Mucosa of descending colon (tissue), 3 donors: ENCODE measurements around the gene PFKM. TPM values are rescaled to one million over a fixed set of nuclear protein-coding genes. Genes with fewer than 3 reads are reported as not detected.

ENCODE experiments used
- ATAC-seq: fragments of 200-7000 bp; cut with Tn5 transposase; one replicate; pipeline ENCODE4 v1.9.1; 2020; ENCODE audit warnings: mild to moderate bottlenecking, moderate library complexity
- DNase-seq, 3 donors: peaks; one replicate each; pipeline ENCODE4 v3.0.0-alpha.2; 2020
- H3K36me3 ChIP-seq: fragments of 200-600 bp; one replicate; pipeline ENCODE4 v1.8.0; 2021; ENCODE audit warnings: low read depth, mild to moderate bottlenecking
- H3K4me1 ChIP-seq: fragments of 200-600 bp; one replicate; pipeline ENCODE4 v1.8.0; 2021; ENCODE audit warnings: low read depth, mild to moderate bottlenecking
- H3K4me3 ChIP-seq: fragments of 200-600 bp; one replicate; pipeline ENCODE4 v1.8.0; 2021; ENCODE audit warnings: mild to moderate bottlenecking
- H3K9me3 ChIP-seq: fragments of 200-600 bp; one replicate; pipeline ENCODE4 v1.8.0; 2021; ENCODE audit warnings: mild to moderate bottlenecking
- intact Hi-C, 2 donors: fragments of 100-400 bp; cut with DNase I in 1 of 2; cut with micrococcal nuclease in 1 of 2; formaldehyde crosslinking; loops; one replicate each; pipeline versions ENCODE4 v1.11.0 to v1.11.1; 2022; cut with DNase I, micrococcal nuclease
- total RNA-seq, 3 donors: library from RNA; stranded (reverse); fragmentation: NEBNext Ultra II Directional in 2 of 3; extraction: Animal tissue kit (Norgen Biotek cat#: 25700) in 2 of 3; gene quantifications; one replicate each; pipeline versions ENCODE4 v1.2.1 to v1.2.4, GENCODE V29; 2021 to 2023
- TF ChIP-seq, protein P1 (sequence below): fragments of 200-600 bp; IDR thresholded peaks from one replicate; pipeline ENCODE4 v1.8.0; 2022; ENCODE audit warnings: antibody characterized with exemption, mild to moderate bottlenecking
- donor health status: DM: no; HTN: no; CAD: no; lungs with moderate emphysema.
- donor health status: DM: no; HTN: no; CAD: no.
- donor health status: DM: no; HTN: yes; CAD: no.

The PFKM gene
- total RNA-seq, 3 donors from 2014 or later: 37.3 to 98.8 (median 40.9) TPM

DNA sequence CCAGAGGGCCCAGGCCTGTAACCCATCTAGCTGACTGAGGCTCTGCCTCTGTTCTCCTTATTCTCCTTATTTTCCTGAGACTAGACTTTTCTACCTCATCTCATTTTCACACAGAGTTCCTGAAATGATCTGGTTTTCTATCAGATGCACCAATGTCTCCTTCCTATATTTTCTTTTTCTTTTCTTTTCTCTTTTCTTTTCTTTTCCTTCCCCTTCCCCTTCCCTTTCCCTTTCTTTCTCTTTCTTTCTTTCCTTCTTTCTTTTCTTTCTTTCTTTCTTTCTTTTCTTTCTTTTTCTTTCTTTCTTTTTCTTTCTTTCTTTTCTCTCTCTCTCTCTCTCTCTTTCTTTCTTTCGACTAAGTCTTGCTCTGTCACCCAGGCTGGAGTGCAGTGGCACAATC is 61.3 kb downstream of the PFKM start:
- no peak overlapping the region for H3K4me3 ChIP-seq
- H3K36me3 ChIP-seq: no peaks in the 10 kb centered on the region
- intact Hi-C loops: no loop called here
- H3K4me1 ChIP-seq: peaks cover 3% of the 10 kb centered on the region
- no peak for ATAC-seq
- no peaks in the 10 kb centered on the region for H3K9me3 ChIP-seq
- DNase-seq: no peak
- TF ChIP-seq, protein P1, sequence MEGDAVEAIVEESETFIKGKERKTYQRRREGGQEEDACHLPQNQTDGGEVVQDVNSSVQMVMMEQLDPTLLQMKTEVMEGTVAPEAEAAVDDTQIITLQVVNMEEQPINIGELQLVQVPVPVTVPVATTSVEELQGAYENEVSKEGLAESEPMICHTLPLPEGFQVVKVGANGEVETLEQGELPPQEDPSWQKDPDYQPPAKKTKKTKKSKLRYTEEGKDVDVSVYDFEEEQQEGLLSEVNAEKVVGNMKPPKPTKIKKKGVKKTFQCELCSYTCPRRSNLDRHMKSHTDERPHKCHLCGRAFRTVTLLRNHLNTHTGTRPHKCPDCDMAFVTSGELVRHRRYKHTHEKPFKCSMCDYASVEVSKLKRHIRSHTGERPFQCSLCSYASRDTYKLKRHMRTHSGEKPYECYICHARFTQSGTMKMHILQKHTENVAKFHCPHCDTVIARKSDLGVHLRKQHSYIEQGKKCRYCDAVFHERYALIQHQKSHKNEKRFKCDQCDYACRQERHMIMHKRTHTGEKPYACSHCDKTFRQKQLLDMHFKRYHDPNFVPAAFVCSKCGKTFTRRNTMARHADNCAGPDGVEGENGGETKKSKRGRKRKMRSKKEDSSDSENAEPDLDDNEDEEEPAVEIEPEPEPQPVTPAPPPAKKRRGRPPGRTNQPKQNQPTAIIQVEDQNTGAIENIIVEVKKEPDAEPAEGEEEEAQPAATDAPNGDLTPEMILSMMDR: no peak

DNA sequence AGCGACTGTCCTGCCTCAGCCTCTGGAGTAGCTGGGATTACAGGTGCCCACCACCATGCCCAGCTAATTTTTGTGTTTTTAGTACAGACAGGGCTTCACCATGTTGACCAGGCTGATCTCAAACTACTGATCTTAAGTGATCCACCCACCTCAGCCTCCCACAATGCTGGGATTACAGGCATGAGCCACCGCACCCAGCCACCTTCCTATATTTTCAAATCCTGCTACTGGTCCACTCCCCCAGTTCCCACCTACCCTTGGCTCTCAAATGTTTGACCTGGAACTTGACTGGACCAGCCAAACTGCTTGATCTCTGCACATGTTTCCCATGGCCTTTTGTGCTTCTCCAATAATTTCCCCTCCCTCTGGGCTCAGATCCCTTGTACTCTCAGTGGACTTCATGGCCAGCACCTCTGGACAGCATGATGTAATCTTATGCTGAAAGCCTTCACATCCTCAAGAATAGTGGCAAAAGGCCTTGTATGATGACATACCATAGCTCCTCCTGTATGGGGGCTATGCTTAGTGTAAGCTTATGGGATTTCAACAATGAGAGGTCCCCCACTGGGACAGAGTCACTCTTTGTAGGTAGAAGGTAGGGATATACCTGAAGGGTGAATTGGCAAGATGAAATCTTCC is 61.8 kb downstream of the PFKM start:
- DNase-seq (no peak), ATAC-seq (no peak)
- intact Hi-C loops: no loop called here
- H3K4me3 ChIP-seq: no peak overlapping the region
- peaks cover 3% of the 10 kb centered on the region for H3K4me1 ChIP-seq
- TF ChIP-seq, protein P1: no peak
- no peaks in the 10 kb centered on the region for H3K9me3 ChIP-seq
- H3K36me3 ChIP-seq: no peaks in the 10 kb centered on the region

DNA sequence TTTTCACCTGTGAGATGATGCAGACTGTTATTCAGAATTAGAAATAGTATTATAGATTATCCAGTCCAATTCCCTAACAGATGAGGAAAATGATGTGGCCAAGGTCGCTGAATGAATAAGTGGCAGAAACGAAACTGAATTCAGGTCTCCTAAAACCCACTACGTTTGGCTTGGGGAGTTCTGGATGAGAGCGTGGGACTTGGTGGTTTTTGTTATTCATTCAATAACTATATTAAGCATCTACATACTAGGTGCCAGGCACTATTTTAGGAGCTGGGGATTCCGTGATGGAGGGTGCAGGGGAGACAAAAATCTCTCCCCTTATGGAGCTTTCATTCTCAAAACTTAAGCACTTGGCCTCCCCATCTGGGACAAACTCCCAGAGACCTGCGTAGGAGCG is 63.5 kb downstream of the PFKM start:
- Histone ChIP-seq H3K36me3 (no peaks in the 10 kb centered on the region), H3K9me3 (no peaks in the 10 kb centered on the region), H3K4me3 (no peak overlapping the region), H3K4me1 (peaks cover 3% of the 10 kb centered on the region)
- ATAC-seq (no peak), DNase-seq (no peak)
- TF ChIP-seq, protein P1: no peak
- intact Hi-C loops: no loop called here

- H3K36me3 ChIP-seq: no peaks in the 10 kb centered on the region
- intact Hi-C loops: no loop called here
- peak; percentile 83 for ATAC-seq
Observed at GRCh38 chr12:48183091-48183875, 64.1 kb downstream of the PFKM start, which contains the start of gene CCDC184. Gene CCDC184 (plus strand): TSS chr12:48183644. CDS start chr12:48184123, 479 bp downstream.

GRCh38 chr12:48183876-48184548 is 64.8 kb downstream of the PFKM start:
- peak; percentile 8 for ATAC-seq
- Histone ChIP-seq H3K4me1 (peaks cover 3% of the 10 kb centered on the region), H3K4me3 (peak overlapping the region; percentile 26), H3K9me3 (no peaks in the 10 kb centered on the region), H3K36me3 (no peaks in the 10 kb centered on the region)
- TF ChIP-seq, protein P1: no peak
- intact Hi-C loops: no loop called here
- peak in 1 of 3 donors; percentile 35 for DNase-seq

More at GRCh38 chr12:48183091-48183875, 64.1 kb downstream of the PFKM start, which contains the start of gene CCDC184:
- DNase-seq: peak; percentile 63 to 79 (median 66)
- Histone ChIP-seq H3K4me1 (peaks cover 3% of the 10 kb centered on the region), H3K9me3 (no peaks in the 10 kb centered on the region), H3K4me3 (peak within 1 kb of the TSS; percentile 26)
- TF ChIP-seq, protein P1: no peak
